KMS-11 (cell line): ENCODE measurements around the gene SLC26A2.

ENCODE experiments used
- H2AFZ ChIP-seq: fragments of 200-600 bp; sonication (generic); 2 replicates; pipeline ENCODE4 v1.6.1; 2016; ENCODE audit warnings: antibody characterized with exemption, mixed run types, low read depth
- H3K27ac ChIP-seq: fragments of 200-600 bp; sonication (generic); 2 replicates; pipeline ENCODE4 v1.6.1; 2016; ENCODE audit warnings: mild to moderate bottlenecking, mixed run types
- H3K27me3 ChIP-seq: fragments of 200-600 bp; sonication (generic); 2 replicates; pipeline ENCODE4 v1.6.1; 2017; ENCODE audit warnings: mild to moderate bottlenecking, low read depth, mixed run types, moderate library complexity; ENCODE audit not compliant: insufficient read depth
- H3K36me3 ChIP-seq: fragments of 200-600 bp; sonication (generic); 2 replicates; pipeline ENCODE4 v1.6.1; 2017; ENCODE audit warnings: mild to moderate bottlenecking, mixed run types; ENCODE audit not compliant: insufficient read depth
- H3K4me1 ChIP-seq: fragments of 200-600 bp; sonication (generic); 2 replicates; pipeline ENCODE4 v1.6.1; 2016; ENCODE audit warnings: mild to moderate bottlenecking, low read depth, mixed run types; ENCODE audit not compliant: poor library complexity, severe bottlenecking
- H3K4me2 ChIP-seq: fragments of 200-600 bp; sonication (generic); 2 replicates; pipeline ENCODE4 v1.7.0; 2016; ENCODE audit warnings: mild to moderate bottlenecking, mixed run types
- H3K4me3 ChIP-seq: fragments of 200-600 bp; sonication (generic); IDR thresholded peaks from 2 replicates; pipeline ENCODE4 v1.6.1; 2017; ENCODE audit warnings: low read depth, low read length, mixed read lengths; ENCODE audit not compliant: insufficient read depth
- H3K79me2 ChIP-seq: fragments of 200-600 bp; sonication (generic); 2 replicates; pipeline ENCODE4 v1.6.1; 2016; ENCODE audit warnings: low read depth, mixed run types; ENCODE audit not compliant: insufficient read depth
- H3K9ac ChIP-seq: fragments of 200-600 bp; sonication (generic); 2 replicates; pipeline ENCODE4 v1.6.1; 2016; ENCODE audit warnings: mild to moderate bottlenecking, mixed run types
- H4K20me1 ChIP-seq: fragments of 200-600 bp; sonication (generic); 2 replicates; pipeline ENCODE4 v1.6.1; 2016; ENCODE audit warnings: mild to moderate bottlenecking, mixed run types; ENCODE audit not compliant: insufficient read depth
- CTCF ChIP-seq: fragments of 200-600 bp; sonication (generic); conservative IDR thresholded peaks from 2 replicates; pipeline ENCODE4 v1.6.1; 2017; ENCODE audit warnings: low read depth, mild to moderate bottlenecking, antibody characterized with exemption, low read length, moderate library complexity, mixed read lengths

SLC26A2 gene

GRCh38 chr5:149915392-149916260 lies 44.9 kb upstream of the SLC26A2 start:
- Histone ChIP-seq H3K27me3 (no peaks in the 10 kb centered on the region), H3K4me1 (no peaks in the 10 kb centered on the region), H3K36me3 (no peaks in the 10 kb centered on the region), H3K4me2 (no peak overlapping the region), H3K9ac (no peak overlapping the region), H3K79me2 (no peaks in the 10 kb centered on the region), H3K4me3 (no peak overlapping the region), H4K20me1 (no peaks in the 10 kb centered on the region), H3K27ac (no peak overlapping the region), H2AFZ (no peak overlapping the region)
- TF ChIP-seq CTCF, result no peak

- Histone ChIP-seq H3K27ac (no peak overlapping the region), H3K4me3 (no peak overlapping the region), H3K4me1 (no peaks in the 10 kb centered on the region), H3K36me3 (no peaks in the 10 kb centered on the region), H3K4me2 (no peak overlapping the region), H3K79me2 (no peaks in the 10 kb centered on the region), H4K20me1 (no peaks in the 10 kb centered on the region), H3K9ac (no peak overlapping the region), H3K27me3 (no peaks in the 10 kb centered on the region), H2AFZ (no peak overlapping the region)
- no peak for TF ChIP-seq CTCF
Measured at GRCh38 chr5:149916334-149917072, 44.1 kb upstream of the SLC26A2 start.

GRCh38 chr5:149917073-149917676 lies 43.4 kb upstream of the SLC26A2 start:
- Histone ChIP-seq H3K4me2 (no peak overlapping the region), H3K4me1 (no peaks in the 10 kb centered on the region), H3K36me3 (no peaks in the 10 kb centered on the region), H3K27ac (no peak overlapping the region), H2AFZ (no peak overlapping the region), H3K79me2 (no peaks in the 10 kb centered on the region), H4K20me1 (no peaks in the 10 kb centered on the region), H3K27me3 (no peaks in the 10 kb centered on the region), H3K9ac (no peak overlapping the region), H3K4me3 (no peak overlapping the region)
- TF ChIP-seq CTCF, result no peak

GRCh38 chr5:149921597-149921996 lies 39.0 kb upstream of the SLC26A2 start:
- Histone ChIP-seq H3K27me3 (no peaks in the 10 kb centered on the region), H3K4me3 (no peak overlapping the region), H3K4me1 (no peaks in the 10 kb centered on the region), H3K79me2 (no peaks in the 10 kb centered on the region), H3K36me3 (no peaks in the 10 kb centered on the region), H3K27ac (no peak overlapping the region), H4K20me1 (no peaks in the 10 kb centered on the region), H3K4me2 (no peak overlapping the region), H2AFZ (no peak overlapping the region), H3K9ac (no peak overlapping the region)
- no peak for TF ChIP-seq CTCF
